Measurements from ENCODE around the gene GNA15.

GRCh38 chr19:3097442-3097871 lies 38.4 kb upstream of the GNA15 start:
- TF ChIP-seq CTCF (IDR thresholded peaks at IDR 0.05; ENCODE audit: borderline replicate concordance, extremely low read depth, low read length, poor library complexity, severe bottlenecking), result no peak
- TF ChIP-seq EZH2 (IDR thresholded peaks at IDR 0.05; ENCODE audit: borderline replicate concordance, low read depth, low read length, severe bottlenecking), result no peak
